GM21576 (cell line): ENCODE measurements around the gene DFFA.
"Not testable (repeated sequence)": the region's sequence is repeated elsewhere in the genome, so short reads cannot be mapped to it uniquely, and the experiment has no call there.

Source experiments
- ATAC-seq: cut with Tn5 transposase; IDR thresholded peaks from one replicate; pipeline ENCODE4 v1.9.1; 2021; ENCODE audit warnings: mild to moderate bottlenecking, moderate library complexity; ENCODE audit not compliant: unreplicated experiment

The DFFA gene

DNA sequence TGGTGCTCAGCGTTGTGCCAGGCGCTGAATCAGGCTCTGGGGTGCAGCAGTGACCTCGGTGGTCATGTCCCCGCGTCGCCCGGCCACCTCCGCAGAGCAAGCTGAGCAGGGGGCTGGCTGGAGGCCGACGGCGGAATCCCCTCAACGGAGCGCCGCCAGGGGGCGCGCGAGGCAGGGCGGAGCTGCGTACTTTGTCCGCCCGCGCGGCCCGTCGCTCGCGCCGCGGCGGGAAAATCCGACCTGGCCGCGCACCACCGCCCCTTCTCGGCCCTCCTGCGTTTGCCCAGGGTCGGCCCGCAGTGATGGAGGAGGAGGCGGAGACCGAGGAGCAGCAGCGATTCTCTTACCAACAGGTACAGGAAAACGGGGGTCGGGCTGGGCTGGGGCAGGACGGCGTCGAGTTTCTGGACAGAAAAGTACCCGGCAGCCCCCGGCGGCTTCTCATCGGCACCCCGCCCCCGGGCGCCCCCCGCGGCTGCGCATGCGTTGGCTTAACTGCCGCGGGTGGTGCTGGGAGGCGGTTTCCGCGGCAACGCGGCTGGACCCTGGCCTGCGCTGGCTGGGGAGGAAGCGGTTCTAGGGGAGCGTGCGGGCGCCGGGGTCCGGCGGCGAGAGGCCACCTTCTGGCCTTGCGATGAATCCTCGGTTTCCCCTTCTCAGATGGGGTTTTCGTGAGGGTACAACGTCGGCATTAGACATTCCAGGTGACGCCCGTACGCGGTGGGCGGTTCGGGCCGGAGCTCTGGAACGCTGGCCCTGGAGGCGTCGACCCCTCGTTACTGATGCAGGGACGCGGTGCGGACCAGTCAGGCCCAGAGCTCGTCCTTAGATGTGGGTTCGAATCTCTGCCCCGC, 41.9 kb downstream of the DFFA start, which contains the start of gene CENPS:
Gene CENPS (plus strand): TSS at position 218 of the 854 bp plus-strand sequence. CDS start 85 bp downstream, at position 303.
- ATAC-seq = peak; percentile 70

DNA sequence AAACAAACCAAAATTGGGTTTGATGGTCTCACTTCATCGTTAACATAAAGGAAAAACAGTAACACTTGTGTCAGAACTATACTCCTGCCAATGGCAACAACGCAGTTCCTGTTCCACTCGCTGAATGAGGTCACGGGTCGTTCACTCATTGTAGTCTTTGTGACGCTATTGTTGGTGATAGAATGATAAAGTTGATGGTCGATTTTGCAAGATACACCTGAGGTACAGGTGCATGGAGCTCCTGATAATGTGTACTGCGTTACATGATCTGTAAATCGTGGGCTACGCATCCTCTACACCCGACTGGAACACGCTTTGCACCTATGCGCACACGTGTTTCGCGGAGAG, 42.5 kb downstream of the DFFA start:
- peak; percentile 9 for ATAC-seq

DNA sequence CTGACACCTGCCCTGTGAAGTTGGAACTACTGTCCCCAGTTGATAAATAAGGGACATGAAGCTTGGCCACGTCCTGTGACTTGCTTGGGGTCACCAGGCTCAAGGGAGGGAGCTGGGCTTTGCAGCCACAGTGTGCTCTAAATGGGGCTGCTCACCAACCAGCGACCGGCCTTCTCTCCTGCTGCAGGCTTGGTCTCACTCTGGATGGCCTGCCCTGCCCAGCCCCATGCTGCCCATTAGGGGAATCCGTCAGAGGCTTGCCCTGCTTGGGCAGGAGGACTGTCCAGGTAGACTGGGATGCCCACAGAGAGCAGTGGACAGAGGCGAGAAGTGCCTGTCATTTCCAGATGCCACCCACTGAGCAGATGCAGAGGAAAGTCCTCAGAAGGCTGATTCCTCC, 43.3 kb downstream of the DFFA start:
- ATAC-seq = no peak

DNA sequence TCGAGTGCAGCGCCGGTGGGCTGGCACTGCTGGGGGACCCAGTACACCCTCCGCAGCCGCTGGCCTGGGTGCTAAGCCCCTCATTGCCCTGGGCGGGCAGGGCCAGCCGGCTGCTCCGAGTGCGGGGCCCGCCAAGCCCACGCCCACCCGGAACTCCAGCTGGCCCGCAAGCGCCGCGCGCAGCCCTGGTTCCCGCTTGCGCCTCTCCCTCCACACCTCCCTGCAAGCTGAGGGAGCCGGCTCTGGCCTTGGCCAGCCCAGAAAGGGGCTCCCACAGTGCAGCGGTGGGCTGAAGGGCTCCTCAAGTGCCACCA, 45.8 kb downstream of the DFFA start:
- ATAC-seq = not testable (repeated sequence)

DNA sequence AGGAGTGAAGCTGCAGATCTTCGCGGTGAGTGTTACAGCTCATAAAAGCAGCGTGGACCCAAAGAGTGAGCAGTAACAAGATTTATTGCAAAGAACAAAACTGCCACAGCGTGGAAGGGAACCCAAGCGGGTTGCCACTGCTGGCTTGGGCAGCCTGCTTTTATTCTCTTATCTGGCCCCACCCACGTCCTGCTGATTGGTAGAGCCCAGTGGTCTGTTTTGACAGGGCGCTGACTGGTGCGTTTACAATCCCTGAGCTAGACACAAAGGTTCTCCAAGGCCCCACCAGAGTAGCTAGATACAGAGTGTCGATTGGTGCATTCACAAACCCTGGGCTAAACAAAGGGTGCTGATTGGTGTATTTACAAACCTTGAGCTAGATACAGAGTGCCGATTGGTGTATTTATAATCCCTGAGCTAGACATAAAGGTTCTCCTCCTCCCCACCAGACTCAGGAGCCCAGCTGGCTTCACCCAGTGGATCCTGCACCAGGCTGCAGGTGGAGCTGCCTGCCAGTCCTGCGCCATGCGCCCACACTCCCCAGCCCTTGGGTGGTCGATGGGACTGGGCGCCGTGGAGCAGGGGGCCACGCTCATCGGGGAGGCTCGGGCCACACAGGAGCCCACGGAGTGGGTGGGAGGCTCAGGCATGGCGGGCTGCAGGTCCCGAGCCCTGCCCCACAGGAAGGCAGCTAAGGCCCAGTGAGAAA, 46.3 kb downstream of the DFFA start:
- not testable (repeated sequence) for ATAC-seq

DNA sequence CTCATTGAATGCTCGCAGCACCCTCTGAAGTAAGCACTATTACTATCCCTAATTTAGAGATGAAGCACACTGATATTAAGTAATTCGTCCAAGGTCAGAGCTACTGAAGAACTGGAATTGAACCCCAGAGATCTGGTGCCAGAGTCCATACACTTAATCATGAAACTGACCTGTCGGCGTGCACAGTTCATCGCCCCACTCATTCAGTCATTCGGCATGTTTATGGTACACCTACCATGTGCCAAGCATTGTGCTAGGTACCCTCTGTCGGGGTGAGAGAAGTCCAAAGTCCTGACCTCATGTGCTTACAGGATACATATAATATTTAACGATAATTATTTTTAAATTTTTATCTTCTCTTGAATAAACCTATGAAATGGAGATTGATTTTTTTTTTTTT, 47.7 kb downstream of the DFFA start:
- no peak for ATAC-seq

DNA sequence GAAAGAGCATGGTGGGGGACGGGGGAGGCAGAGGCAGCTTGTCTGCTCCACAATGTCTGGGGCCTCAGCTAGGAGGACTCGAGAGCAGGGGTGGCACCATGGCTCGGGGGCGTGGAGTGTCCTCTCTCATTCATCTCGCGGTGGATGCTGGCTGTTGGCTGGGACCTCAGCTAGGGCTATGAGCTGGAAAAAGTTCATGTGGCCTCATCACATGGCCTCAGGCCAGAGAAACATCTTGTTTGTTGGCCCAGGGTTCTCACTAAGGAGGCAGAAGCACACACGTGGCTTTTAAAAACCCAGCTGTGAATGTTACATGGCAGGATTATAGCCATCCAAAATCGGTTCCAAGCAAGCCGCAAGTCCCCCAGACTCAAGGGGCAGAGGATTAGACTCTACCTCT, 48.3 kb downstream of the DFFA start:
- no peak for ATAC-seq

DNA sequence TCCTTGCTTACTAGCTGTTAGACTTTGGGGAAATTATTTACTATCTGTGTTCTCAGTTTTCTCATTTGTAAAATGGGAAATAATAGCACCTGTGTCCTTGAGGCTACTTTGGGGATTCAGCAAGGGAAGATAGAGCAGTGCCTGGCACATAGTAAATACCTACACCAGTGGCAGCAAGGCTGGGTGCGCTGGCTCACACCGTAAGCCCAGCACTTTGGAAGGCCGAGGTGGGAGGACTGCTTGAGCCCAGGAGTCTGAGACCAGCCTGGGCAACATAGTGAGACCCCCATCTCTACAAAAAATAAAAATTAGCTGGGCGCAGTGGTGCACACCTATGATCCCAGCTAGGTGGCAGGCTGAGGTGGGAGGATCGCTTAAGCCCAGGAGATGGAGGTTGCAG, 50.7 kb downstream of the DFFA start:
- ATAC-seq = no peak

DNA sequence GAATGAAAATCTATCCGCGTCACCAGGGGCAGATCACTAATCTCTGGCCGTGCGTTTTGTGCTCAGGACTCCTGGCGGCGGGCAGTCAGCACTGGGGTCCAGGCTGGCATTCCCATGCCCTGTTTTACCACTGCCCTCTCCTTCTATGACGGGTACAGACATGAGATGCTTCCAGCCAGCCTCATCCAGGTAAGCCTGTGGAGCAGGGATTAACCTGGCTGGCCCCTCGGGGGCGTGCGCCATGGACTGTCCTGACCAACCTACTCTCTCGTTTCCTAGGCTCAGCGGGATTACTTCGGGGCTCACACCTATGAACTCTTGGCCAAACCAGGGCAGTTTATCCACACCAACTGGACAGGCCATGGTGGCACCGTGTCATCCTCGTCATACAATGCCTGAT, 53.0 kb downstream of the DFFA start:
- no peak for ATAC-seq

DNA sequence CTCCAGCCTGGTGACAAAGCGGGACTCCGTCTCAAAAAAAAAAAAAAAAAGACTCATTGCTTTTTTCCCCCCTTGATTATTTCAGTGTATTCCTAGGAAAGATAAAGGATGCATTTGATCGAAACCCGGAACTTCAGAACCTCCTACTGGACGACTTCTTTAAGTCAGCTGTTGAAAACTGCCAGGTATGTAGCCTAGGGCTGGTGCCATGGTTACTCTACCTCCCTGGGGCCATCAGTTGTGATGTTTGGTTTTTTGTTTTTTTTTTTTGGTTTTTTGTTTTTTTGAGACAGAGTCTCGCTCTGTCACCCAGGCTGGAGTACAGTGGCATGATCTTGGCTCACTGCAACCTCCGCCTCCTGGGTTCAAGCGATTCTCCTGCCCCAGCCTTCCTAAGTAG, 53.6 kb downstream of the DFFA start:
- not testable (repeated sequence) for ATAC-seq

DNA sequence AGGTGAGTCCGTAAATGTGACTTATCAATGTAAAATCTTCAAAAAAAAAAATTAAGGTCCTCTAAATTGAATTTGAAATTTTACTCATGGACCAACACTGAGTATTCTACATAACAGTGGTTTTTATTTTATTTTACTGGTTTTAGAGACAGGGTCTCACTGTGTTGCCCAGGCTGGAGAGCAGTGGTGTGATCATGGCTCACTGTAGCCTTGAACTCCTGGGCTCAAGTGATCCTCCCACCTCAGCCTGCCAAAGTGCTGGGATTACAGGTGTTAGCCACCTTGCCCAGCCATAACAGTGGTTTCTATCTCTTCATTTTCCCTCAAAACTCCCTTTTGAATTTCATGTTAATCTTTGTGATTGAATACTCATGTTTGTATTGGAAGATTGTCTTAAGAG, 56.4 kb downstream of the DFFA start:
- ATAC-seq = not testable (repeated sequence)

DNA sequence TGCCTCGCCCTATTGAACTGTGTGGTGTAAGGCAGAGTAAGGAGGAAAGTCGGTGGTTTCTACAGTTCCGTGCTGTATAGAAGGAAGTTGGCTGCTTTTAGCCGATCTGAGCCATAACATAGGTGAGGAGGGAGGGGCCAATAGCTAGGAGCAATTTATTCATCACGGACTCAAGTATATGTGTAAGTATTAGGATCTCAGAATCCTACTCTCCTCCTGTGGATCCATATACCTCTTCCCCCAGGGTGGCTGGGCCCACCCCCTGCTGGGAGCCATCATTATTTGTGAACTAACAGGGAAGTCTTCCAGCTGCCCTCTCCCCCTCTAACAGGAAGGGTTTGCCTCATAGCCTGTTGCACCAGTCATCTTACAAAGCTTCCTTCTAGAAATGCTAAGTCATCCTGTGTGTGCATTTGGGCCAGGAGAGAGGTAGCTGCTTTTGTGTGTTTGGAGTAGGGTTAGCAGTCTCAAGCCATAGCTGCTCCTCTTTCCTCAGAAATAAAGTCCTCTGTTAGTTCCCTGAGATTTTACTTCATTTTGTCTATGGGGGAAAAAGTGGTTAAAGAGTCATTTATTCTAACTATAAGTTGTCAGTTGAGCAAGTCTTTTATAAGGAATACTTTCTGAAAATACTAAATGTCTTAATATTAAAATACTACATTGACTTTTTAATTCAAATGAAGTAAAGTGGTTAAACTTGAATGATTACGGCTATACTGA, 57.0 kb downstream of the DFFA start:
- ATAC-seq = no peak

DNA sequence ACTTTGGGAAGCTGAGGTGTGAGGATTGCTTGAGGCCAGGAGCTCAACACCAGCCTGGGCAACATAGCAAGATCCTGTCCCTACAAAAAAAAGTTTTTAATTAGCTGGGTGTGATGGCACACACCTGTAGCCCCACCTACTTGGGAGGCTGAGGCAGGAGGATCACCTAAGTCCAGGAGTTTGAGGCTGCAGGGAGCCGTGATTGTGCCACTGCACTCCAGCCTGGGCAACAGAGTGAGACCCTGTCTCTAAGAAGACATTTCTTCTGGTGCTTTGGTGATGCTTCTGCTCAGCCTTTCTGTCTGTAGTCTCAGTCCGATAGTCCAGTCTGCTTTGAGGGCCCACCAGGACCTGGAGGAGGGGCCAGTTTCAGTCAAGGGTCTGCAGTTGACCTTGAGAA, 65.1 kb downstream of the DFFA start:
- ATAC-seq = no peak
